HTERT RPE-1 (cell line): ENCODE results near the gene MAP2K5.

Experiments used
- in situ Hi-C: fragments of 300-500 bp; cut with MboI; formaldehyde crosslinking; loops from 4 replicates; pipeline ENCODE4 v1.14.3; 2020; ENCODE audit warnings: low sequenced_read_pairs

MAP2K5 gene

GRCh38 chr15:67521029-67521782 lies 21.3 kb upstream of the MAP2K5 start, which contains the start of gene C15orf61:
Gene C15orf61 (plus strand): TSS chr15:67521131. CDS start chr15:67521249, 118 bp downstream.
- in situ Hi-C loops, result no loop called here

- in situ Hi-C loops, result no loop called here
Observed at GRCh38 chr15:67521783-67522568, 20.5 kb upstream of the MAP2K5 start.

GRCh38 chr15:67523330-67523729 lies 19.2 kb upstream of the MAP2K5 start:
- in situ Hi-C loops, result no loop called here

- in situ Hi-C loops, result no loop called here
Observed at GRCh38 chr15:67524235-67524634, 18.3 kb upstream of the MAP2K5 start.

- in situ Hi-C loops, result no loop called here
Observed at GRCh38 chr15:67528513-67528912, 14.0 kb upstream of the MAP2K5 start.

GRCh38 chr15:67531379-67531914 lies 11.1 kb upstream of the MAP2K5 start:
- in situ Hi-C loops, result no loop called here

GRCh38 chr15:67533873-67534272 lies 8.6 kb upstream of the MAP2K5 start:
- in situ Hi-C loops, result no loop called here

- in situ Hi-C loops, result no loop called here
Observed at GRCh38 chr15:67534360-67534759, 8.1 kb upstream of the MAP2K5 start.

GRCh38 chr15:67537771-67538170 lies 4.7 kb upstream of the MAP2K5 start:
- in situ Hi-C loops, result no loop called here

GRCh38 chr15:67543348-67543718 lies 830 bp downstream of the MAP2K5 start:
- in situ Hi-C loops, result no loop called here

GRCh38 chr15:67544475-67544874 lies 2.0 kb downstream of the MAP2K5 start:
- in situ Hi-C loops, result no loop called here

GRCh38 chr15:67545864-67546263 lies 3.4 kb downstream of the MAP2K5 start:
- in situ Hi-C loops, result no loop called here

- in situ Hi-C loops, result no loop called here
Observed at GRCh38 chr15:67547064-67547463, 4.6 kb downstream of the MAP2K5 start.

- in situ Hi-C loops, result no loop called here
Observed at GRCh38 chr15:67547836-67548235, 5.3 kb downstream of the MAP2K5 start.

- in situ Hi-C loops, result no loop called here
Observed at GRCh38 chr15:67548236-67548852, 5.8 kb downstream of the MAP2K5 start.

- in situ Hi-C loops, result no loop called here
Observed at GRCh38 chr15:67548862-67549651, 6.6 kb downstream of the MAP2K5 start.

GRCh38 chr15:67549736-67550135 lies 7.2 kb downstream of the MAP2K5 start:
- in situ Hi-C loops, result no loop called here

GRCh38 chr15:67550522-67550921 lies 8.0 kb downstream of the MAP2K5 start:
- in situ Hi-C loops, result no loop called here

- in situ Hi-C loops, result no loop called here
Observed at GRCh38 chr15:67551207-67551743, 8.8 kb downstream of the MAP2K5 start.

GRCh38 chr15:67554580-67554979 lies 12.1 kb downstream of the MAP2K5 start:
- in situ Hi-C loops, result no loop called here
